Suppressor macrophage (primary cell): ENCODE data around the gene PIGO.

Experiments used
- DNase-seq, 4 experiments: peaks; one replicate each; pipeline ENCODE4 v3.0.0-alpha.2; 2020 to 2022

Gene PIGO

GRCh38 chr9:35106343-35106730 lies 9.9 kb upstream of the PIGO start:
- DNase-seq: no peak

GRCh38 chr9:35105571-35106342 lies 9.4 kb upstream of the PIGO start:
- no peak for DNase-seq

GRCh38 chr9:35105126-35105525 lies 8.7 kb upstream of the PIGO start:
- no peak for DNase-seq

DNA sequence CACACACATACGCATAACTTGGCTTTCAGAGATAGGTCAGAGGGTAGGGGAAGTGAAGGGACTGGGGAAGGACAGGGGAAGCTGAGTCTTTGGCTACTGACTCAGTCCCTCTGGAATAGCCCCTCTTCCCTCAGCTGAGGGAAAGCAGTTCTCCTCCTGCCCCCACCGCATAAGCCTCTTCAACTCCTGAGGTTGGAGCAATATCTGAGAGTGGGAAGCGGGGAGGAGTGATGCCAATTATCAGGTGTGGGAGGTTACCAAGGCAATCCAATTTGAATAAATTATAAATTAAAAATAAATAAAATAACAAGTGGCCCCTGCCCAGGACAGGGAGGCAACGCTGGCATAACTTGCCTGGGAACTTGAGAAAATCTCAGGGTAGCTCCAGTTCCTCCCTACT lies 8.2 kb upstream of the PIGO start:
- DNase-seq: no peak

GRCh38 chr9:35103660-35104191 lies 7.3 kb upstream of the PIGO start:
- DNase-seq: no peak

DNA sequence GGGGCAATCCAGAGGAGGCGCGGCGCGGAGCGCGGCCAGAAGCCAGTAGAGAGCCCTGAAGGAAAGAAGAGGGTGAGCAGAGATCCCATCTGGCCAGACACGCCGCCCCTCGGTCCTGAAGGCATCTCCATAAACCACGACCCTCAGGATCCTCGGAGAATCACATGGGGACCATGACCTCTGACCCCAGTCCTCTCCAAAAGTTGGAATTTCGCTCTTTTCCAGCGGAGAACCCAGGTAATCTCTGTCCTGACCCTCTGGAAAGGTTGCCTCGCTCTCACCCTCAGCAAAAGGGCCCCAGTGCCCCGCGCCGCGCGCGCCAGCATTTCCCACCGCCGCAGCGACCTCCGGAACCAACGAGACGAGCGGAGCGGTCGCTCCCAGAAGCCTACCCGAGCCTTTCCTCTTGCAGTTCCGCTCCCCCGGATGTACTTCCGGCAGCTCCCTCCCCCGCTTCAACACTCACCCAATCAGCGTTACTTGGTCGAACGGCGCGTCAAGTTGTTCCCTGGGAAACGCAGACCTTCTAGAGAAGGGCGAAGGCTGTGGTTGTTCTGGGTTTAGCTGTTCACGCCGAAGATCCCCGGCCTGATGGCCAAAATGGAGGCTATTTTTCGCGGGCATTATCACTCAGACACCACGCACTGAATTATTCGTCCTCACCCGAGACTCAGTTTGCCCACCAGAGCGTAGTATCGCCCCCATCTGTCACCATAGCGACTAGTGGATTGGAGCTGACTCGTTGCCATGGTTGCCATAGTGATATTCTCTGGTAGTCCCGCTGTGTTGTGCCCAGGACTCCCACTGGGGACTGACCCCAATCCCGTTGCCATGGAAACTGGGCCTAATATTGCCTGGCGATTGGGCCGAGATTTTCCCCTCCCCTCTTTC lies 6.6 kb upstream of the PIGO start, which contains the start of gene STOML2:
Gene STOML2, minus strand, starts transcription at position 363 of the 891 bp plus-strand sequence. Its CDS starts 37 bp downstream, at position 326.
- DNase-seq: peak; percentile 91 to 97 (median 96)

DNA sequence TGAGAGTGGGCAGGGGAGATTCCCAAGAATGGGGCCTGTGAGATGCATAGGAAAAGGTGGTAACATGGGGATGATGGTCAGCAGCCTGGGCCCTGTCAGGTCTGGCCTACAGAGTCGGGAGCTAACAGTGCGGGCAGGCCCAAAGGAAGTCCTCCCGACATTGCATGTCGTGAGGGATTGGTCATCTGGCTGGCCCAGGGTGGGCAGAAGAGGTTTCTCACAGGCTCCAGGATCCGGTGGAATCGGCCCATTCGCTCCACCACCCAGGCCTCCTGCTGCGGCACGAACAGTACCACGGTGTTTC lies 6.0 kb upstream of the PIGO start:
- peak in 1 of 4 experiments; percentile 24 for DNase-seq

DNA sequence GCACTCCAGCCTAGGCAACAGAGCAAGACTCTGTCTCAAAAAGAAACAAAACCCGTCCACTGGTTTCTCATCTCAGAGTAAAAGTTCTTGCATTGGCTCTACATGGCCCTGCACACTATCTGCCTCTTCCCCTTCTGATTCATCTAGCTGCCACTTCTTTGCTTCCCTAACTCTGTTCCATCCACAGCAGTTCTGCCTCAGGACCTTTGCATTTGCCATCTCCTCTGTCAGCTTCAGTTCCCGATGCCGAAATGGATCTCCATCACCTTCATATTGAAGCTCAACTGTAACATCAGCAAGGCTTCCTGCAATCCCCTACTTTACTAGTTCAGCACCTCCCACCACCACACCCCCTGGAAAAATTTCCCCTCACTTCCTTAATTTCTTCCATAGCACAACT lies 1.2 kb upstream of the PIGO start:
- no peak for DNase-seq

DNA sequence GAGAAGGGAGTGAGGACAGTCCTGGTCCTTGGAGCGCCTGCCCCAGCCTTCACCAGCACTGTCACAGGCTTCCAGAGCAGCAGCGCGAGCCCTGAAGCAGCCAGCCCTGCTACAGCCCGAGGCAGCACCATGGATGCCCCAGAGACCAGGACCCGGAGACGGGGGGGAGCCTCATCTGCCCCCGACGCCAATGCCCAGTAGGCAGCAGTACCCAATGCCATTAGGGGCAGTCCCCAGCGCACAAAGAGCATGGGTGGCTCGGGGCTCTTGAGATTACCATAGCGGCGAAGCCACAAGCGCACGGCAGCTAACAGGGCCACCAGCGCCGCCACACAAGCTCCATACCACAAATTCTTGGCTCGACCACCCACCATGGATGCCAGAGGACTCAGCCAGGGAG lies 4.9 kb downstream of the PIGO start:
- no peak for DNase-seq

GRCh38 chr9:35089434-35089833 lies 7.0 kb downstream of the PIGO start:
- DNase-seq: no peak

GRCh38 chr9:35085078-35085477 lies 11.3 kb downstream of the PIGO start:
- no peak for DNase-seq

- DNase-seq: peak; percentile 91 to 96 (median 94)
Measured at GRCh38 chr9:35079426-35080341, 16.7 kb downstream of the PIGO start, which contains the start of gene FANCG. TSS of gene FANCG (minus strand) at chr9:35079942. CDS start at chr9:35079524, 418 bp downstream.

DNA sequence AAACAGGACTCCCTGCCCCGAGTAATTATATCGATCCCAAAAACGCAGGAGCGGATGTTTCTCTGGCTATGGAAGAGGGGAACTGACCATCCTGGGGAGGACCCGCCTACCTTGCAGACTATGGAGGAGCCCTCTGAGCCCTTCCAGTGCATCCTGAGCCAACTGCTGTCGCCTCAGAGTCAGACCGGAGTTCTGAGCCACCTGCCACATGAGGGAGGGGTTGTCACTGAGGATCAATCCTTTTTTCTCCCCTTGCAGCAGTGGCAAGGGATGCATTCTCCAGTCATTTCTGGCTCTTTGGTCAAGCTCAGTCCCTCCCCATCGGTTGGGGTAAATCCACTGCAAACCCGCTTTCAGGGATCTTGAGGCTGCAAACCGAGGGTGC lies 17.4 kb downstream of the PIGO start:
- no peak for DNase-seq

GRCh38 chr9:35078066-35078465 lies 18.3 kb downstream of the PIGO start:
- no peak for DNase-seq

GRCh38 chr9:35076848-35077247 lies 19.5 kb downstream of the PIGO start:
- DNase-seq: no peak

GRCh38 chr9:35075358-35075757 lies 21.0 kb downstream of the PIGO start:
- DNase-seq: no peak

DNA sequence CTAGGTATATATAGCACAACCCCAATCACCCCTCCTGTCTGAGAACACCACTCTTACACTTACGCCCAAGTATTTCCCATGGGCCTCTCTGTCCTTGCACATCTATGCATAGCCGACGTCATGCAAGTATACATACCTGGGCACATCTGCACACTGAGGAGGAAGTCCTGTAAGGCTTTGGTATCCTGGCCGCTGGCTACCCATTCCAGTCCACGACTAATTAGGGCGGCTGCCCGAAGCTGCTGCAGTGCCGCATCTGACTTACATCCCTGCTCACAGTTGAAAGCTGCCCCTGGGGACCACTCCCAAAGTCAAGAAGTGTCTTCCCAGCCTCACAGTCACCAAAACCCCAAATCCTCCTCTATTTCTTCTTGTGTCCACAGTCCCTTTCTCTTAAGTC lies 21.6 kb downstream of the PIGO start:
- DNase-seq: no peak

DNA sequence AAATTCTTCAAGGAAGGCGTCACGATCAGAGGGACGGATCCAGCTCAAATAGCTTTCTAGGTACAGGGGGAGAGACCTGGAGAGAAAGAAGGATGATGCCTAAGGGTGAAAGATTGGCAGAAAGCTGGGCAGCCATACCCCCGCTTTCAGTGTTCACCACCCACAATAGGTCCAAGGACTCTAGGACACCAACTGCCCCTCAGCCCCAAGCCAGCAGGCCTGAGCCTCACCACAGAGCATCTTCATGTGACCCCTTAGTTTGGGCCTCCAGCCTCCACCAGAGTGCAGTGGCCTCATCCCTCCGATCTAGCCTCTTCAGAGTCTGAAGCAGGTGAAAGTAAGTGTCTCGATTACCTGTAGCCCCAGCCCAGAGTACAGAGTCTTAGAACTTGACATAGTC lies 22.2 kb downstream of the PIGO start:
- DNase-seq: no peak

DNA sequence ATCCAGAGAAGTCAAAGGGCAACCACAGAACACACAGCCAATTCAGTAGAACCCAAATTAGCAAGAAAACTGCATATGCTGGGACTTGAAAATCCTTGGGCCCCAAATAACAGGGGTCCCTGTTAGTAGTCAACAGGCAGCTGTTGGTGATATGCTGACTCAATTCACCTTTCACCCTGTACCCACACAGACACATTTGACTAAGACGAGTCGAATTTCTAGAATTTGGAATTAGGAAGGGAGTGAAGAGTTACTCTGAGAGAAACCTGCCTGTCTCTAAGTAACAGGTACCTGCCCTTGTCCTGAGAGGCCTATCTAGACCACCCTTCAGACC lies 23.1 kb downstream of the PIGO start:
- no peak for DNase-seq

DNA sequence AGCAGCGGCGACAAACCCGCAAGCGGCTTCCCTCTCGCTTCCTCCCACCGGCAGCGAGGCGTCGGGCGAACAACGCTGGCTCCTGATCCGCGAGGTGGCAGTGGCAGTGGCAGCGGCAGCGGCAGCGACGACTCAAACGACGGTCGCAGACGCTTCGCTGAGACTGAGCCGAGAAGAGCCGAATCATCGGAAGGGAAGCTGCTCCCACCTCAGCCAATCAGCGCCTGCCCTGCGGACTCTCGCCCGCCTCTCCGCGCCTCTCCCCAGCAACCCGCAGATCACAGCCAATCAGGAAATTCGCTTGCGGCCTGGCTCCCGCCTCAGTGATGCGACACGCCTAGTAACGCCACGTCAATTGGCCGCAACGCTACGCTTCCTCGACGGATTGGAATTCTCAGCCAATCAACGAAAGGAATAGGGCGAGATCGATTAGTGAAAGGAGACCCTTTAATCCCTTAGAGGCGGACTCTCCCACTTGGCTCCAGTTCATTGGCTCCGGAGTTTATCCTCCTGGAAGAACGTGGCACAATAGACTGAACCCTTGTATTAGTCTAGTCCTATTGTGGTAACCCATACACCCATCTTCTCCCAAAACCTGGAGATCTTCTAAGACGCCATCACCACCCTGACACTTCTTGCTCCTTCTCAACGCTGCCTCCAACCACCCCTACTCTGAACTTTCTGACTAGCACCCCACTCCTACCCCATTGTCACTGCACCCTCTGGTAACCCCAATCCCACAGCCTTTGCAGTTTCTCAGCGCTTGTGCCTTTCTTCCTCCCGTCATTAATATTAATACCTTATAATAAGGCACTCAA lies 23.7 kb downstream of the PIGO start, which contains the start of gene VCP:
Gene VCP, minus strand, starts transcription at position 165 of the 818 bp plus-strand sequence. CDS start 272 bp downstream, outside the sequence.
- peak; percentile 98 to 99 (median 99) for DNase-seq

DNA sequence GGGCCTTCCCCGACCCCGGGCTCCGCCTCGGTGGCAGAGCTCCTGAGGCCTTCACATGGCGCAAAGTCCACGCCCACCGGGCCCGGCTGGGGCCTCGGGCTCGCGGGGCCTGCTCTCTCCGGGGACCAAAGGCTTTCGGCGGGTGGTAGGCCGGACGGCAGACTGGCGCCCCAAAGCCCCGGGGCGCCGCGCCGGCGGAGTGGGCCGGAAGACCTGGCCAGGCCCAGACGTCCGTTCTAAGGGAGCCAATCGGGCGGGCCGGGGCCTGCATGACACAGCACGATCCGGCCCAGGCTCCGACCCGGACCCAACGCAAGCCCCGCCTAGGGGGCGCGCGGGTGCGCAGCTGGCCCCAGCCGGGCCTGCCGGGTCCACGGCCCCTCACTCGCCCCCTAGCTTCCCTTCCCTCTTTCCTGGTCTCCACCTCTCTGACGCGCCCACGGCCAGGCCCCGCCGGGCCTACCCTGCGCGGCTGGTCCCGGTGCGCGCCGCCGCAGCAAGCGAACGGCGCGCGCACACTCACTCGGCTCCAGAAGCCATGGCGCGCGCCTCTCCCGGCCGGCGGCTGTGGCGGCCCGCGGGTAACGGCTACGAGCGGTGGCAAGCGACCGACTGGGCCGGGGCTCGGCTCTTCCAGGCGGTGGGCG lies 24.5 kb downstream of the PIGO start:
- DNase-seq: peak; percentile 85 to 95 (median 90)
